ENCODE data around the gene HUNK.
"Not testable (repeated sequence)": the region's sequence is repeated elsewhere in the genome, so short reads cannot be mapped to it uniquely, and the experiment has no call there.

Gene HUNK

DNA sequence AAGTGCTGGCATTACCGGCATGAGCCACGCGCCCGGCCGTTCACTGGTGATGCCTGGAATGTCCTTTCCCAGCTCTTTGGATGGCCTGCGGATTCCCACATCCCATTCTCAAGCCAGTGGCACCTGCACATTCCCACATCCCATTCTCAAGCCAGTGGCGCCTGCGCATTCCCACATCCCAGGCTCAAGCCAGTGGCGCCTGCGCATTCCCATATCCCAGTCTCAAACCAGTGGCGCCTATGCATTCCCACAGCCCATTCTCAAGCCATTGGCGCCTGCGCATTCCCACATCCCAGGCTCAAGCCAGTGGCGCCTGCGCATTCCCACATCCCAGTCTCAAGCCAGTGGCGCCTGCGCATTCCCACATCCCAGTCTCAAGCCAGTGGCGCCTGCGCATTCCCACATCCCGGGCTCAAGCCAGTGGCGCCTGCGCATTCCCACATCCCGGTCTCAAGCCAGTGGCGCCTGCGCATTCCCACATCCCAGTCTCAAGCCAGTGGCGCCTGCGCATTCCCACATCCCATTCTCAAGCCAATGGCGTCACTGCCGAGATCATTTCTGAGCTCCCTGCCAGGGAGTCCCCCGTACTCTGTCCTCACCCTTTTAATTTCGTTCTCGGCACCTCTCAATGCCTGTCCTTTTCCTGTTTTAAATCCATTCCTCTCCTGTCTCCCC, 74.2 kb downstream of the HUNK start:
- in situ Hi-C loops (cut with HindIII; ENCODE audit: low sequenced_read_pairs), result not testable (repeated sequence)

DNA sequence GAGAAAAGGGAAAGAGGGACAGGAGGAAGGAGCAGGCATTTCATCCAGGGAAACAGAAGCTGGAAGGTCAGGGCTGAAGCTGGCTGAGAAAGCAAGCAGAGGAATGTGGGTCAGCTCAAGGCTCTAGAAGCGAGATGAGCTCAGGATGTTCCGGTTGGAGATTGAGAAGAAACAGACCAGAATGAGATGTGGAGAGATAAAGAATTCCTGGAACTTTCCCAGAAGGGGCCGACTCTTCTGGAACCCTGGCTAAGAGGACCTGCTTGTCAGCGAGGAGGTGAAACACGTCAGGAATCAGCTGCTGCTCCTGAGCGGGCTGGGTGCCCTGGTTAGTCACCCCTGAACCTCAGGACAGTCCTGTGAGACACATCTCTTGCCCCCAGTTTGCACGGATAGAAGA, 75.9 kb downstream of the HUNK start:
- in situ Hi-C loops (cut with HindIII; ENCODE audit: low sequenced_read_pairs), result no loop called here

DNA sequence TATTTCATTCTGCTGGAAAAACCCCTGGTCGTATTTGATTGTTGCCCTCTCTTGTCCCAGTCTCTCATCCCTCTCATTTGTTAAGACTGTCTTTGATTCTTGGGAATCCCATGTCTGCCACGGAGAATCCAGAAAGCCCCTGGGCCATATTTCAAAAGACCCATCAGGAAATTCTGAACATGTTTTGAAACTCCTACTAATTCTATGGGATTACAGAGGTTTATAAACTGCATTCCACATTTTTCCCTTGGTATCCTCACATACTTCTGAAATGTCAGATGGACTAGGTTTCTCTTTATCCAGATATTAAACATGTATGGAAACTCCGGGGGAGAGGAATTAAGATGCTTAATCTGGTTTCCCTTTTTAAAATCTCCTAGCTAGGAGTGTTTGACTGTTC, 80.0 kb downstream of the HUNK start:
- in situ Hi-C loops (cut with HindIII; ENCODE audit: low sequenced_read_pairs), result loop anchor here (25.0 kb wide), 1 partner anchor 284 kb away; no protein-coding TSS in a partner anchor

DNA sequence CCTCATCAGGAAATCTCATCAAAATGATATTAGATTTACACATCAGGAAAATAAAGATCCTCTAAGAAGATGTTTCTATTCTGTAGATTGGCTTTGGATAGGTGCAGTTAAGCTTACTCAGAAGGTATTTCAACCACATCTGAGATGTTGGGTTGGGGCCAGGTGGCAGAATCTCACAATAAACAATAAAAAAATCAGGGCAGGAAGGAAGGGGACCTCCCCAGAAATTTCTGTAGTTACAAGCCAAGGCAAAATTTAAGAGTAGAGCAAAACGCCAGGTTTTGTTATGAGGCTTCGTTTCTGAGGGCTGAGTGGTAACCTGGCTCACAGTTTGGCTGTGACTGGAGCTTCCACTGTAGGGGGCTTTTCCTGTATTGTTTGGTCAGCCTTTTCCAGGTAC, 84.8 kb downstream of the HUNK start:
- in situ Hi-C loops (cut with HindIII; ENCODE audit: low sequenced_read_pairs), result loop anchor here (25.0 kb wide), 1 partner anchor 280 kb away; no protein-coding TSS in a partner anchor

DNA sequence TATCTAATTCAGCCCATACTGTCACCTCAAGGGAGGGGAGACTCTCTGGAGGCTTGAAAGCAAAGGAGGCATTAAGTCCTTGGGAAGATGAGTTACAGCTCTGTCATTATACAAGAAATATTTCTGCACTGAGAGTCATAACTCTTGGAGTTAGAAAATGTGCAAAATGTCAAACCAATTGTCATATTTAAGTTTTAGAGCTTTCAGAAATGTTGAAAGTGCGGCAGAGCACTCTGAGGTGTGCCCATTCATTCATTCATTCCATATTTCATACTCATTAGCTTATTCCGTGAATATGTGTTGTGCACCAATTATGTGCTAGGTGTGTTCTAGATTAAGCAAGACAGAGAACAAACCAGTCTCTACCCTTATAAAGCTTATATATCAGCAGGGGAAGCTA, 87.1 kb downstream of the HUNK start:
- in situ Hi-C loops (cut with HindIII; ENCODE audit: low sequenced_read_pairs), result loop anchor here (25.0 kb wide), 1 partner anchor 277 kb away; no protein-coding TSS in a partner anchor

DNA sequence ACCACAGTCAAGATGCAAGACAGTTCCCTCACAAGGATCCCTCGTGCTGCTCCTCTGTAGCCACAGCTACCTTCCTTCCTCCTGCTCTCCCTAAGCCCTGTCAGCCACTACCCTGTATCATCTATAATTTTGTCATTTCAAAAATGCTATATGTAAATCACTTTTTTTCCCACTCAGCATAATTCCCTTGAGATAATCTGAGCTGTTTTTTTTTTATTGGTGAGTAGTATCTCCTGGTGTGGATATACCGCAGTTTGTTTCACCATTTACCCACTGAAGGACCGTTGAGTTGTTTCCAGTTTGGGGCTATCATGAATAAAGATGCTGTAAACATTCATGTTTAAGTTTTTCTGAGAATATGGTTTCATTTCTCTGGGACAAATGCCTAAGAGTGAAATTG, 88.2 kb downstream of the HUNK start:
- in situ Hi-C loops (cut with HindIII; ENCODE audit: low sequenced_read_pairs), result loop anchor here (25.0 kb wide), 1 partner anchor 276 kb away; no protein-coding TSS in a partner anchor

DNA sequence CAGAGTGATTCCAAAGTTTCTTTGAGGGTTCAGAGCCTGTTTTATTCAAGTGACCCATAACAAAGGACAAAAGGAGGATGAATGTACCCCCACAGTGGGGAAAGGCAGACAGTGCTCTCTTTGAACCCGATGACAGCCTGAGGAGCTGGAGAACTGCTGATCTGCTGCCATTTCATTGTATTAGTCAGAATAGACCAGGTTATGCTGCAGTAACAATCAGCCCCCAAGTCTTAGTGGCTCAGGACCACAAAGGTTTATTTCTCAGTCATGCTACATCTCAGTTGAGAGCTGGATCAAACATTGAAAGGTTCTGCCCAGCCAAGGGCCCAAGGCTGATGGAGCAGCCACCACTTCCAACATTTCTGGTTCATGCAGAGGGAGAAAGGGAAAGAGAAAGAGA, 88.9 kb downstream of the HUNK start:
- in situ Hi-C loops (cut with HindIII; ENCODE audit: low sequenced_read_pairs), result loop anchor here (25.0 kb wide), 1 partner anchor 276 kb away; no protein-coding TSS in a partner anchor

DNA sequence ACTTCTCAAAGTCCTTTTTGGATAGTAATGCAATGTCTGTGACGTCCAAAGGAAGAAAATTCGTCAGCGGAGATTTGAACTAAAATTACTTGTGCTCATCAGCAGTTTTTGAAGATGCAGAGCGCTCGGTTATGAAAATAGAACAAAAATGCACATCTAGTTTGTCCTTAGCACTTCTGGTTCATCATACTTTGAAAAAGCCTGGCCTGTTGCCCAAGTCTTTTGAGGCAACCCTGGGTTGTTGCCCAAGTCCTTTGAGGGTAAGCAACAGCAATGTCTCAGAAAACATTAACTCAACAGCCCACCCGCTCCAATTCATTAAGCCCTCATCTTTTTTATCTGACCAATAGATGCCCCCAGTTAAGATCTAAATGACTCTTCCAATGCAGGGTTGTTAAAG, 91.9 kb downstream of the HUNK start:
- in situ Hi-C loops (cut with HindIII; ENCODE audit: low sequenced_read_pairs), result loop anchor here (25.0 kb wide), 1 partner anchor 273 kb away; no protein-coding TSS in a partner anchor

DNA sequence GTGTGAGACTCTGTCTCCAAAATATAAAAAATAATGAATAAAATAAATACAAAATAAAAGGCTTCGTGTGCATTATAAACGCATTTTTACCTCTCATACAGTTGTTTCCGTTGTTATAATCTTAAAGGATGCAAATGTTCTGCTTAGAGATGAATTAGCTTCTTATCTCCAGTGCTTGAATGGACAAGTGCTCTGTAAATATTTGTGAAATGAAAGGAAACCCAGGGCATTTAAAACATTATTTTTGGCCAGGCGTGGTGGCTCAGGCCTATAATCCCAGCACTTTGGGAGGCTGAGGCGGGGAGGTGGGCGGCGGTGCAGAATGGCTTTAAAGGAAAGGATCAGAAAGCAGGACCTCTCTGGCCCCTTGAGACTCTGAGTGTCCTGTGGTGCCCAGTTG, 94.5 kb downstream of the HUNK start:
- in situ Hi-C loops (cut with HindIII; ENCODE audit: low sequenced_read_pairs), result loop anchor here (25.0 kb wide), 1 partner anchor 270 kb away; no protein-coding TSS in a partner anchor

DNA sequence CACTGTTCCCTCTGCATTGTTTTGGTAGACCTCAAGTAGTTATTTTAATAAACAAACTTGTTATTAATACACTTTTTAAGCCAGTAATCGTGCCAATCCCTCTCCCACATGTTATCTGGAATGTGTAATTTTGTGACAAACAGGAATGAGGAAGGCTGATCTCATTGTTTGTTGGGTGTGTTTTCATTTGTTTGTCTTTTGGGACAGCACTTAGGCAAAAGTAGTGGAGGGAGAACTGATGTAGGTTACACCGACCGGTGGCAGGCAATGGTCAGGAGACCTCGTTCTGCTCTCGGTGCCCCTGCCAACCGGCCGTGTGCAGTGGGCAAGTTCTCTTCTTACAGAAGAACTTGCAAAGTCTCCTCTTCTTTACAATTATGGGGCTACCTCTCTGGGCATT, 99.8 kb downstream of the HUNK start:
- in situ Hi-C loops (cut with HindIII; ENCODE audit: low sequenced_read_pairs), result loop anchor here (25.0 kb wide), 1 partner anchor 265 kb away; no protein-coding TSS in a partner anchor

DNA sequence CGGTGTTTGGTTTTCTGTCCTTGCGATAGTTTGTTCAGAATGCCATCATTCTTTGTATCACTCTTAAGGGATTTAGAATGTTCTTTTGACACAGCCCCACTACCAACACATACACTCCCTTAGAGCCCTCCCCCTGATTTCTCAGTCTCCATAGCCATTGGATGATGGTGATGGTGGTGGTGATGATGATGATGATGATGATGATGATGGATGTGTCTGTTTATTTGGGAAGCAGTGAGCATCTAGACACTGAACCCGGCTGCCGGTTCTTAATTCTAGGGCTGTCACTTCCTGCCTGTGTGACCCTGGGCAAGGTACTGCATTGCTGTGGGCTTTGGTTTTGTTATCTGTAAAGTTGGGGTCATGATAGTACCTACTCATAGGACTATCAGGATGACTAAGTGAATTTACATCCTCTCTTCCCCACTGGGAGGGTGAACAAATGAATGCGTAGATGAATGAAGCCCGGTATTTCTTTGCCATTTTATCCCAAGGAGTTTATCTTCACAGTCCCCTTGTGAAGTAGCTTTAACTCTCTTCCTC, 100.7 kb downstream of the HUNK start:
- in situ Hi-C loops (cut with HindIII; ENCODE audit: low sequenced_read_pairs), result loop anchor here (25.0 kb wide), 1 partner anchor 264 kb away; no protein-coding TSS in a partner anchor

DNA sequence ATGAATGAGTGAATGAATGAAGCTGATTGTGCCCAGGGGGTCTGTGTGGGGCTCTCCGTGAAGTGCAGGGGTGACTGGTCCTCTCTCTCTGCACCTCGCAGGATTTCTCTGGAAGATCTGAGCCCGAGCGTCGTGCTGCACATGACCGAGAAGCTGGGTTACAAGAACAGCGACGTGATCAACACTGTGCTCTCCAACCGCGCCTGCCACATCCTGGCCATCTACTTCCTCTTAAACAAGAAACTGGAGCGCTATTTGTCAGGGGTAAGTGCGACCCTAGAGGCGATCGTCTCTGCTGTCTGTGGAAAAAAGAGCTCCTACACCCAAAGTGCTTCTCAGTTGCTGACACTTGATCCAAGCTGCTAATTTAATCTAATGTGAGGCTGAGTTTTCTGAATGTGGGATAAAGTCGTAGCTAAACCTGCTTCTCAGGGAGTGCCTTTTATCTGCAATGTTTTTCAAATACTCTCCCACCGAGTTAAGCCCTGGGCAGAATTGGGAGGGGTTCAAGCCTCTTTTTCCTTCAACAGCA, 101.7 kb downstream of the HUNK start:
- in situ Hi-C loops (cut with HindIII; ENCODE audit: low sequenced_read_pairs), result loop anchor here (25.0 kb wide), 1 partner anchor 263 kb away; no protein-coding TSS in a partner anchor

DNA sequence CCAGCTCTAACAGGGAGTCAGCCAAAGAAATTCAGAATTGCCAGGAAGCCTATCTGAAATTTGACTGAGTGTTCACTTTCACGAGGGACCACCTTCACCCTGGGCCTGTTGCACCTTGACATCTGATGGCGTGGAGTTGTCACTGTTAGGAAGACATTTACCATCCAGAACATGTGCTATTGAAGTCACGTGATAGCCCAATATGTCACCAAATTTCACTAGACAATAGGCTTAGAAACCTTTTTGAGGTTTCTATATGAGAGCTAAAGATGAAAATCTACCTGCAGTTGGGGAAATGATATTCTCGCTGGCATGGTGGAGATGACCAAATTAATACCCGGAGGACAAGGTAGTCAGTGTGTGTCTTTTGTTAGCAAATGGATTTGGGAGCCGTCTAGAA, 102.7 kb downstream of the HUNK start:
- in situ Hi-C loops (cut with HindIII; ENCODE audit: low sequenced_read_pairs), result no loop called here

DNA sequence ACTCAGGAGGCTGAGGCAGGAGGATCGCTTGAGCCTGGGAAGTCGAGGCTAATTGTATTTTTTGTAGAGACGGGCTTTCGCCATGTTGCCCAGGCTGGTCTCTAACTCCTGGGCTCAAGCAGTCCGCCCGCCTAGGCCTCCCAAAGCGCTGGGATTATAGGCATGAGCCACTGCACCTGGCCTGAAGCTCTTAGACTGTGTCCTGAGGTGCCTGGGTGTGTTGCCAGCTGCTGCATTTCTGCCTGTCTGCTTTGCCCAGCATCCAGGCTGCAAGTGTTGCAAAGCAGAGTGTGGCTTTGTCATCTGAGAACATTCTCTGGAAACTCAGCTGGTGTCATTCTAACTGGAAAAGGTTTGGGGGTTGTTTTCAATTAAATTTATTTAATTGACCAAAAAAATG, 105.0 kb downstream of the HUNK start:
- in situ Hi-C loops (cut with HindIII; ENCODE audit: low sequenced_read_pairs), result no loop called here

DNA sequence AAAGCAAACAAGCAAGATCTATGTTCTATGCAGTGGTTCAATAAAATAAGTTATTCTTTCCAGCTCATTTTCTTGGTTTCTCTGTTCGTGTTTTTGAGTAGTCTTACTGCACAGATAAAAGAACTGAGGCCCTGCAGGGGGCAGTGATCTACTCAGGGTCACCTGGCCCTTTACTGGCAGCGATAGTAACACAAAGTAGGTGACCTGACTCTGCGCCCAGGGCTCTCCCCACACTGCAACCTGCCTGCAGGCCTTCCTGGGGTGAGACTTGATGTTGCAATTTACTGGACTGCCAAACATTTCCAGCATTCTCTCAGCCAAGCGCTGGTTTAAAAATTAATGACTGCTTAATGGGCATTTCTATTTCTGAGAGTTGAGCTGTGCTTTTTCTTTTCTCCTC, 110.3 kb downstream of the HUNK start:
- in situ Hi-C loops (cut with HindIII; ENCODE audit: low sequenced_read_pairs), result no loop called here

DNA sequence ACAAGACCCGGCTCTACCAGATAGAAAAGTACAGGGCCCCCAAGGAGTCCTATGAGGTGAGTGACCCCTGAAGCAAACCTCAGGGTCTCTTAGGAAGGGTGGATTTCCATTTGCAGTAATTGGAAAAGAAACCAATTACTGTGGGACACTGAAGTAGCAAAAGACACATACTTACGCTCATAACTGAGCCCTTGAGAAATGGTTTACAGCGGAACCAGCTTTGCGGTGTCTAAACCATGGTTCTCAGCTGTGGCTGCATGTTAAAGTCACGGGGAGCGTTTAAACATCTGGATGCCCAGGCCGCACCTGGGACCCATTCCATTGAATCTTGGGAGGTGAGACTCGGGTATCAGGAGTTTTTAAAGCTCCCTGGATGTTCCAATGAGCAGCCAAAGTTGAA, 110.7 kb downstream of the HUNK start:
- in situ Hi-C loops (cut with HindIII; ENCODE audit: low sequenced_read_pairs), result no loop called here

DNA sequence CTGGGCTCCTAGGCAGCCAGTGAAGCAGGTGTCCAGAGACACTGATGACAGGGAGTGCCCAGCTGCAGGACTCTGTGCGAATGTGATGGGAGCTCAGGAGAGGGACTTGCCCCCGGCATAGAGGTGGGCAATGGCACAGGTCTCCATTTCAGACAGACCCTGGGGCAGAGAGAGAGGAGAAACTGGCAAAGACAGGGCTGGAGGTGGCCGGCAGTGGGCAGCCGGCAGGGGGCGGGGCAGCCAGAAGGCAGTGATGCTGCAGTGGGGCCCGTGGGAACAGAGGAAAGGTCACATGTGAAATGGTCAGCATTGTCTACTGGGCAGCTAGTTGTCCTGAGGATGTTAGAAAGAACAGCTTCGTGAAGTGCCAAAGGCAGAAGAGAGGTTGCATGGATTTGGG, 112.6 kb downstream of the HUNK start:
- in situ Hi-C loops (cut with HindIII; ENCODE audit: low sequenced_read_pairs), result no loop called here

DNA sequence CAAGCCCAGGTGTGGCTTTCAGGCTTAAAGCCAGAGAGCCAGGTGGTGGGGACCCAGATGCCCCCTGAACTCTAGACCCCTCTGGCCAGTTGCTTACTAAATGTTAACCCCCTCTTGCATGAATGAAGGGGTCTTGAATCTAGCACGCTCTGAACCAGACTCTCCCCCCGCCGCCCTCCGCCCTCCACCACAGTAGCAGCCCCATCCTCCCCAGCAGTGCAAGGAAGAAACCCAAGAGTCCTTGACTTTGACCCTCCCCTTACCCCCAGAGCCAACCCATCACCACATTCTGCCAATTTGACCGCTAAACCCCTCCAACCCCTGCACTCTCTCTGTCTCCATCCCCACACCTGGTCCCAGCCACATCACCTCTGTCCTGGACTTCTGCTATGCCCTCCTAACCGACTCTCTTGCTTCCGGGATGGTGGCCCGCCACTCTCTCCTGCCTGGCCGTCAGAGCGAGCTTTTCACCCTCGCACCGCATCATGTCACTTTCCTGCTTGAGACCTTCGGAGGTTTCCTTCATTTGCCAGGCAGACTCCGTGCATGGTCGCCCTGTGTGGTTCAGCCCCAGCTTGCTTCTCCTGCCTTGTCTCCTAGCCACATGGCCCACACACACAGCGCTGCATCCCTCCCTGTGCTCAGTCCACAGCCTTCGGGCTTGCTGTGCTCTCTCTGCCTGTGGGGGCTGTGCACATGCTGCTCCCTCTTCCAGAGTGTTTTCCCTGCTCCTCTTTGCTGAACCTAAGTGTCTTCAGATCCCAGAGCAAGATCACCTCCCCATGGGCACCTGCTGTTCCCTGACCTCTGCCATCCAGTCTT, 113.4 kb downstream of the HUNK start:
- in situ Hi-C loops (cut with HindIII; ENCODE audit: low sequenced_read_pairs), result no loop called here

DNA sequence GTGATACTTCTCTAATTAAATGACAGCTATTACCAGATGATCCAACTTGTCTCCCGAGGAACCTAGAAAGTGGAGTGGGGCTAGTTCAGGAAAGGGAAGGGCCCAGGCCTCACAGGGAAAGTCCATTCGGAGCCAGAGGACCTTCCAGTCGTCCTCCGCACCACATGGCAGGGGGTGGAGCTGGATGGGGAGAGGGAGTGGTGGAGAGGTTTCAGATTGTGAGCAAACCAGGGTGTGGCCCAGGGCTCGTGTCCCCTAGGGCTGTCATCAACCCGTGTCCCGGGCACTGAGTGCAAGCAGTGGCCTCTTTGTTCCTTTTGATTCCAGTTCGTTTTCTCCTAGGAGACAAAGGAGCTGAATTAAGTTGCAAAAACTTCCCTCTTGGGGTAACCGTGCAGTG, 114.9 kb downstream of the HUNK start:
- in situ Hi-C loops (cut with HindIII; ENCODE audit: low sequenced_read_pairs), result no loop called here

DNA sequence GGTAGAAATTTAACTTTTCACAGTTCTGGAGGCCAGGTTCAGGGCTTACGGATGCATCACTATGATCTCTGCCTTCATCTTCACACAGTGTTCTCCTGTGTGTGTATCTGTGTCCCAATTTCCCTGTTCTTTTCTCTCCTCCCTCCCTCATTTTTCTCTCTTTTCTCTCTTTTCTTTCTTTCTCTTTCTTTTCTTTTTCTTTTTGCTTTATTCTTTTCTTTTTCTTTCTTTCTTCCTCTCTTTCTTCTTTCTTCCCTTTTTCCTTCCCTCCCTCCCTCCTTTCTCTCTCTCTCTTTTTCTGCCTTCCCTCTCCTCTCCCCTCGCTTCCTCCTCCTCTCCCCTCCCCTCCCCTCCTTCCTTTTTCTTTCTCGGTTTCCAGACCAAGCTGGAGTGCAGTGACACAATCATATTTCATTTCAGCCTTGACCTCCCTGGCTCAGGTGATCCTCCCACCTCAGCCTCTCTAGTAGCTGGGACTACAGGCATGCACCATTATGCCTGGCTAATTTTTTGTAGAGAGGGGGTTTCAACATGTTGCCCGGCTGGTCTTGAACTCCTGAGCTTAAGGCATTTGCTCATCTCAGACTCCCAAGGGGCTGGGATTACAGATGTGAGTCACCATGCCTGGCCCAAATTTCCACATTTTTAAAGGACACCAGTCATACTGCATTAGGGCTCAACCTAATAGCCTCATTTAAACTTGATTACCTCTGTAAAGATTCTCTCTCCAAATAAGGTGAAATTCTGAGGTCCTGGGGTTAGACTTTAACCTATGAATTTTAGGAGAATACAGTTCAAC, 115.9 kb downstream of the HUNK start:
- in situ Hi-C loops (cut with HindIII; ENCODE audit: low sequenced_read_pairs), result no loop called here
